ENCODE measurements around the gene ODAD3.

Gene ODAD3

DNA sequence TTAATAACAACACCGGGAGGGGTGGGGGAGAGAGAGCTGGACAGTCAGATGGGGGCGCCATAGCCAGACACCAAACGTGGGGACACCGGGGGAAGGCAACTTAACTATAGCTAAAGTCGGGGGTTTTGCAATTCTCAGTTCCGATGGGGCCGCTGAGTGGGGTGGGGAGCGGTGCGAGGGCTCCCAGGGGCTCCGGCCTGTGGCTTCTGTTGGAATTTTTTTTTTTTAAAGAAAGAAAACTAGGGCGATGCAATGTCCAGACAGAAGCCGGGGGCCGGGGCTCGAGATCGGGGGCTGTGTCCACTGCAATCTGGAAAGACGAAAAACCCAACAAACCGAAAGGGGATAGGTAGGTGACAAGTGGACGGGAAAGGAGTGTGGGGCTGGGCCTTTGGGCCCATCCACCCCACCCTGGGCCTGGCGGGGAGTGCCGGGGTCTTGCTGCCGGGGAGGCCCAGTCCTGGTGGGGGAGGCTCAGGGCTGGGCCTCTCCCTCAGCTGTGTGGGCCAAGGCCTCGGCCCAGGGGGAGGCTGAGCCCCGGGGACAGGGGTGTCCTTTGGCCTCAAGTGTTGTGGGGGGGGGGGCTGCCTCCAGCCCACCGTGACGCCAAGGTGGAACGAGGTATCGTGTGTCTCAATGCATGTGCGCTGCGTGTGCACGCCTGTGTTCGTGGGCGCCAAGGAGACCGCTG lies 17.8 kb upstream of the ODAD3 start:
- Mint-ChIP-seq H3K4me3 (no peak overlapping the region), H3K36me3 (ENCODE audit: low read depth) (peaks cover 34% of the 10 kb centered on the region), H3K27ac (no peak overlapping the region), H3K27me3 (peaks cover 26% of the 10 kb centered on the region), H3K4me1 (ENCODE audit: low read depth) (no peaks in the 10 kb centered on the region), H3K9me3 (no peaks in the 10 kb centered on the region)
- intact Hi-C loops (cut with micrococcal nuclease): no loop called here

DNA sequence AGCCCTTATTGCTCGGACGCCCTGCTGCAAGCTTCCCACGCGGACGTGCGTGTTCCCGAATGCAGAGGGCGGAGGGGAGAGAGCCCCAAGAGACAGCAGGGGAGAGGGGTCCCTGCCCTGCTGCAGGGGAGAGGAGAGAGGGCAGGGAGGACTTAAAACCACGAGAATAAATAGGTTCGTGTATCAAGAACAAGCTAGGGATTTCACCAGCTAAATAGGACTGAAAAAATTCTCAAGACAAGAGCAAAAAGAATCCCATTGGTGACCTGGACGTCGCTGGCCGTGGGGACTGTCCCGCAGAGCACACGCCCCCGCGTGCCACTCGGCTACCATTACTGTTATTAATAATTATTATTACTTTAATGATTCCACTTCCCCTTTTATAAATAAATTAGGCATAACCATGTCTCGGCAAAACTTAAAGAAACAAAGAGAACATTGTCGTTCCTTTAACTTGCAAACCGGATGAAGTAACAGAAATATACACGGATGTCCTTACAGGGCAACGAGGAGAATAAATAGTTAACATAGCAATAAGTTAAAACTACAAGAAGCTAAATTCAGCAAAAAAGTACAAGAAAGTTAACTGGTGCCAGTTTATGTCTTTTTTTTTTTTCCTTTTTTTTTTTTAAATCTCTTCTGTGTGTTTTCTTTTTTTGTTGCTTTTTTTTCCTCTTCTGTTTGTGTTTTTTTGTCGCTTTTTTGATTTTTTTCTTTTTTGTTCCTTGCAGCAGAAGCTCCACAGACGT lies 17.1 kb upstream of the ODAD3 start:
- H3K4me1 Mint-ChIP-seq (ENCODE audit: low read depth): no peaks in the 10 kb centered on the region
- no peak overlapping the region for H3K27ac Mint-ChIP-seq
- H3K9me3 Mint-ChIP-seq: no peaks in the 10 kb centered on the region
- H3K36me3 Mint-ChIP-seq (ENCODE audit: low read depth): peaks cover 41% of the 10 kb centered on the region
- peaks cover 26% of the 10 kb centered on the region for H3K27me3 Mint-ChIP-seq
- no peak overlapping the region for H3K4me3 Mint-ChIP-seq
- intact Hi-C loops (cut with micrococcal nuclease): no loop called here

DNA sequence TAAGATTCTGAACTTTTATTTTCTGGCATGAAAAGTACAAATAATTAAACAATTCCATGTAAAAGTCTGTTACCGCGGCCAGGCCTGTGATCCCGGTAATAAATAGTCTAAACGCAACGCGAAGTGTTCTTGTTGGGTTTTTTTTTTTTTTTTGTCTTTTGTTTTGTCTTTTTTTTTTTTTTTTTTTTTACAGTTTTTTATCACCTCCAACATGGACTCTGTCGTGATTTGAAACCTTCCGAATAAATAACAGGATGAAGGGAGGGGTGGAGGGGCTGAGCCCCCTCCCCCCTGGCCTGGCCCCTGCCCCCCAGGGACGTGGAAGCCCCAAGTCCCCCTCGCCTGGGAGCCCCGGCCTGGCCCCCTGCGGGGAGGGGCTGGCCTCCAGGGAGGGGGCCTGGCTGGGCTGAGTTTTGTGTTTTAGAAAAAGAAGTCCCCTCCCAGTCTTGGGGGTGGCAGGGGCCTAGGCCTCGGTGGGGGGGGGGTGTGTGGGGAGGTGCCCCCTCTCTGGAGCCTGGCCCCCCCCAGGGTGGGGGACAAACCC lies 16.5 kb upstream of the ODAD3 start:
- intact Hi-C loops (cut with micrococcal nuclease): no loop called here
- peaks cover 21% of the 10 kb centered on the region for H3K27me3 Mint-ChIP-seq
- H3K4me1 Mint-ChIP-seq (ENCODE audit: low read depth): no peaks in the 10 kb centered on the region
- no peaks in the 10 kb centered on the region for H3K9me3 Mint-ChIP-seq
- H3K36me3 Mint-ChIP-seq (ENCODE audit: low read depth): peaks cover 48% of the 10 kb centered on the region
- H3K4me3 Mint-ChIP-seq: no peak overlapping the region
- no peak overlapping the region for H3K27ac Mint-ChIP-seq

DNA sequence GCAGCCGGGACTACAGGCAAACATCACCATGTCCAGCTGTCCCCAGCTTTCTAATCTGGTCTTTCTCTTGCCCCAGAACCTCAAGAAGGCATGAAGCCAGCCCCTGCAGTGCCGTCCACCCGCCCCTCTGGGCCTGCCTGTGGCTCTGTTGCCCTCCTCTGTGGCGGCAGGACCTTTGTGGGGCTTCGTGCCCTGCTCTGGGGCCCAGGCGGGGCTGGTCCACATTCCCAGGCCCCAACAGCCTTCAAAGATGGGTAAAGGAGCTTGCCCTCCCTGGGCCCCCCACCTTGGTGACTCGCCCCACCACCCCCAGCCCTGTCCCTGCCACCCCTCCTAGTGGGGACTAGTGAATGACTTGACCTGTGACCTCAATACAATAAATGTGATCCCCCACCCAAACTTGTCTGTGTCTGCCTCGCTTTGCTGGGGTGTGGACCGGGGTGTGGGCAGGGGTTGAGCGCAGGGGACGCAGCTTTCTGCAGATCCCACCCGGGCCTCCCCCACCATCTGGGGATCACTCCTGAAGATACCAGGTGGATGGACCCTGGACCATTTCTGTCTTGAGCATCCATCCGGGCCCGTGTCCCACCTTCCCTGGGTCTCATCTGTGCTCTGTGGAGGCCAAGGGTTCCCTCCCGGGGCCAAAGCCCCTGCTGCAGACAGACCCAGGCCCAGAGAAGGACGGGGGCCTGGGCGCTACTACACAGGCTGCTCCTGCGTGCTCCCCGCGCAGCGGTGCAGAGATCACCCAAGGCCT lies 15.8 kb upstream of the ODAD3 start:
- Mint-ChIP-seq H3K9me3 (no peaks in the 10 kb centered on the region), H3K4me3 (no peak overlapping the region), H3K36me3 (ENCODE audit: low read depth) (peaks cover 54% of the 10 kb centered on the region), H3K27ac (no peak overlapping the region), H3K27me3 (peaks cover 17% of the 10 kb centered on the region), H3K4me1 (ENCODE audit: low read depth) (no peaks in the 10 kb centered on the region)
- intact Hi-C loops (cut with micrococcal nuclease): no loop called here

DNA sequence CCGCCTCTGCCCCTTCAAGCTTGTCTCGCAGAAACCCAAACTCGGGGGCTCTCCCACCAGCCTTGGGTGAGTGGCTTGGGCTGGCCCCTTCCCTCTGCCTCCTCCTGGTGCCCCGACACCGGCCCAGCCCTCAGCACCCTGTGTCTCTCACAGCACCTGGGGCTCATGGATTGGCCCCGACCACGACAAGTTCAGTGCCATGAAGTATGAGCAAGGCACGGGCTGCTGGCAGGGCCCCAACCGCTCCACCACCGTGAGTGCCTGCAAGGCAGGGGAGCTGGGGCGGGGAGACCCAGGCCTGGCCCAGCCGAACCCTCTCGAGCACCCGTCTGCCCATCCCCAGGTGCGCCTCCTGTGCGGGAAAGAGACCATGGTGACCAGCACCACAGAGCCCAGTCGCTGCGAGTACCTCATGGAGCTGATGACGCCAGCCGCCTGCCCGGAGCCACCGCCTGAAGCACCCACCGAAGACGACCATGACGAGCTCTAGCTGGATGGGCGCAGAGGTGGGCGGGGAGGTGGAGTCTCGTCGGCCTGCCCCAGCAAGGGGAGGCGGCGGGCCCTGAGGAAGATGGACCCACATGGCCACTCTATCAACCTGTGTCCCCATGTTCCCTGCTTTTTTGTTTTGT lies 14.1 kb upstream of the ODAD3 start:
- H3K9me3 Mint-ChIP-seq: no peaks in the 10 kb centered on the region
- peaks cover 71% of the 10 kb centered on the region for H3K36me3 Mint-ChIP-seq (ENCODE audit: low read depth)
- no peaks in the 10 kb centered on the region for H3K4me1 Mint-ChIP-seq (ENCODE audit: low read depth)
- H3K4me3 Mint-ChIP-seq: no peak overlapping the region
- H3K27ac Mint-ChIP-seq: no peak overlapping the region
- peaks cover 7% of the 10 kb centered on the region for H3K27me3 Mint-ChIP-seq
- intact Hi-C loops (cut with micrococcal nuclease): loop anchor here (10.0 kb wide), 1 partner anchor 204 kb away; no protein-coding TSS in a partner anchor

DNA sequence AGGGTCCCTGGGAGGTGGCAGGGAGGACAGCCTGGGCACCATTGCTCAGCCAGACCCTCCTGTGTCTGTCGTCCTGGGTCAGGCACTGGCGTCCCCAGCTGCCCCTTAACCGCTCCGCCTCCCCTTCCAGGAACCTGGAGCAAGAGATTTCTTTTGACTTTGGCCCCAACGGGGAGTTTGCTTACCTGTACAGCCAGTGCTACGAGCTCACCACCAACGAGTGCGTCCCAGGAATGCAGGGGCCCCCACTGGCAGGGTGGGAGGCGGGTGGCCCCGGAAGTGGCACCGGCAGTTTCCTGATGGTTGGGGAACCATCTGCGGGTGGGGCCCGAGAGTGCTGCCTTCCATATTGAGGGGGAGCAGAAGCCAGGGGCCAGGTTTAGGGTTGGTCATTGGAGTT lies 13.5 kb upstream of the ODAD3 start:
- H3K4me3 Mint-ChIP-seq: no peak overlapping the region
- intact Hi-C loops (cut with micrococcal nuclease): loop anchor here (10.0 kb wide), 1 partner anchor 204 kb away; no protein-coding TSS in a partner anchor

DNA sequence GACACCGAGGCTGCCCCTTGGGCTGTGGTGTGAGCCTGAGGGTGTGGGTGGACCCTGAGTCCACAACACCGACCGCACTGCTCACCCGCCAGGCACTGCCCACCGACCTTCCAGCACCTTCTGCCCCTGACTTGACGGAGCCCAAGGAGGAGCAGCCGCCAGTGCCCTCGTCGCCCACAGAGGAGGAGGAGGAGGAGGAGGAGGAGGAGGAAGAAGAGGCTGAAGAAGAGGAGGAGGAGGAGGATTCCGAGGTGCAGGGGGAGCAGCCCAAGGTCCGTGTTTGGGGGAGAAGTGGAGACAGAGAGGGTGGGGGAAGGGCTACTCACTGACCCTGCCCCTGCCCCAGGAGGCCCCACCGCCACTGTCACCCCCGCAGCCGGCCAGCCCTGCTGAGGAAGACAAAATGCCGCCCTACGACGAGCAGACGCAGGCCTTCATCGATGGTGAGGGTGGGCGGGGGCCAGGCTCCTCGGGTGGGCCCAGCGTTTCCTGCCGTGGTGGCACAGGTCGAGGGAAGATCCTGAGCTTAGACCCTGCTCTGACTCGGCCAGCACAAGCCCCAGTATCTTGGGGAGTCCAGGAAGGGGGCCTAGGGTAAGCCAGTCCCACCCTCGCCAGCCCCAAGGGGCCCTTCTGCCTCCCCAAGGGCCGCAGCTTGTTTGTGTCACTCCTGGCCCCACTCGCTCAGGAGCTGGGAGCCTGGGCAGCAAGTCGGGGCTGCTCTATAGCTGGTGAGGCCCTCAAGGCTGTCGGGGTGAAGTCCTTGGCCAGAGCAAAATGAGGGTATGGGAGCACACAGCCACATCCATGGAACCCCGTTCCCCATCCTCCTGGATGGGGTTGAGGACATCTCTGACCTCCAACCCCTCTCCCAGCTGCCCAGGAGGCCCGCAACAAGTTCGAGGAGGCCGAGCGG lies 12.7 kb upstream of the ODAD3 start:
- Mint-ChIP-seq H3K9me3 (no peaks in the 10 kb centered on the region), H3K36me3 (ENCODE audit: low read depth) (peaks cover 86% of the 10 kb centered on the region)
- intact Hi-C loops (cut with micrococcal nuclease): loop anchor here (10.0 kb wide), 1 partner anchor 203 kb away; no protein-coding TSS in a partner anchor

More for the DNA sequence above, 13.5 kb upstream of the ODAD3 start:
- peaks cover 7% of the 10 kb centered on the region for H3K27me3 Mint-ChIP-seq
- H3K4me1 Mint-ChIP-seq (ENCODE audit: low read depth): no peaks in the 10 kb centered on the region
- H3K27ac Mint-ChIP-seq: no peak overlapping the region
- H3K9me3 Mint-ChIP-seq: no peaks in the 10 kb centered on the region
- H3K36me3 Mint-ChIP-seq (ENCODE audit: low read depth): peaks cover 77% of the 10 kb centered on the region

DNA sequence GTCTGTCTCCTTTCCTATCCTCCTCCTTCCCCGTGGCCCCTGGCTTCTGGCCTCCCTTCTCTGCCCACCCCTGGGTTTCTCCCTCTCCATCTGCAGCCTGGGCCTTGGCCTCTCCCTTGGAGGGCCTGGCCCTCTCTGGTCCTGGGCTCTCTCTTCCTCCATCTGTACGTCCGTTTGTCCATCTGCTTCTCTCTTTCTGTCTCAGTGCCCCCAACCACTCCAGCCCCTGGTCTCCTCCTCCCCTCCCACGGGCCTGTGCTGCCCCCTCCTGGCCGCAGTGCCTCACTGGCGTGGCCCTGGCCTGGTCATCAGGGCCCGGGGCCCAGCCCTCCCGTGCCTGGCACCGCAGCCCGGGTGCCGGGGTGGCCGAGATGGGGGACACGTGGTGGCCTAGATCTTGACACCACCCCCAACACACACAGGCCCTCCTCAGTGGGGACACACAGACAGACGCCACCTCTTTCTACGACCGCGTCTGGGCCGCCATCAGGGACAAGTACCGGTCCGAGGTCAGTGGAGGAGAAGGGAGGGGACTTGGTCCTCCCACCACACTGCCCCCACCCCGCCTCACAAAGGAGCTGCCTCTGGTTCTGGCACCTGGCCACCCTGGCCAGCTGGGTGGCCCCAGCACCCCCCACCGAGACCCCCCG lies 11.9 kb upstream of the ODAD3 start:
- Mint-ChIP-seq H3K4me1 (ENCODE audit: low read depth) (peaks cover 3% of the 10 kb centered on the region), H3K4me3 (no peak overlapping the region), H3K9me3 (no peaks in the 10 kb centered on the region), H3K27ac (no peak overlapping the region), H3K27me3 (no peaks in the 10 kb centered on the region), H3K36me3 (ENCODE audit: low read depth) (peaks cover 94% of the 10 kb centered on the region)
- intact Hi-C loops (cut with micrococcal nuclease): loop anchor here (10.0 kb wide), 1 partner anchor 202 kb away; no protein-coding TSS in a partner anchor

More for the DNA sequence above, 12.7 kb upstream of the ODAD3 start:
- Mint-ChIP-seq H3K4me1 (ENCODE audit: low read depth) (no peaks in the 10 kb centered on the region), H3K4me3 (no peak overlapping the region), H3K27me3 (peaks cover 2% of the 10 kb centered on the region), H3K27ac (no peak overlapping the region)

DNA sequence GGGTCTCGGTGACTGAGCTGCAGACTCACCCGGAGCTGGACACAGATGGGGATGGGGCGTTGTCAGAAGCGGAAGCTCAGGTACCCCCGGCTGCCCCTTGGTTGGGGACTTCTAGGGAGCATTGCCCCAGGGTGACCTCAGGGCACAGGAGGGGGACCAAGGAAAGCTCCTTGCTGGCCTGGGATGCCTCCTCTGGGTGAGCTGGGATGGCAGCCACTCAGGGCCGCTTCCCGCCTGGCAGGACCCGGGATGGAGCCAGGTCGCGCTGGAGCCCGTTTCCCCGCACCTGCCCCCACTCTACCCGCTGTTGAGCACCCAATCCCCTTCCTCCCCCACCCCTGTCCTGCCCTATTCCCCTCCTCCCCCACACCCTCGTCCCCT lies 11.3 kb upstream of the ODAD3 start:
- Mint-ChIP-seq H3K36me3 (ENCODE audit: low read depth) (peaks cover 99% of the 10 kb centered on the region), H3K27me3 (no peaks in the 10 kb centered on the region), H3K4me3 (no peak overlapping the region), H3K4me1 (ENCODE audit: low read depth) (peaks cover 5% of the 10 kb centered on the region), H3K9me3 (no peaks in the 10 kb centered on the region), H3K27ac (no peak overlapping the region)
- intact Hi-C loops (cut with micrococcal nuclease): loop anchor here (10.0 kb wide), 1 partner anchor 201 kb away; no protein-coding TSS in a partner anchor

DNA sequence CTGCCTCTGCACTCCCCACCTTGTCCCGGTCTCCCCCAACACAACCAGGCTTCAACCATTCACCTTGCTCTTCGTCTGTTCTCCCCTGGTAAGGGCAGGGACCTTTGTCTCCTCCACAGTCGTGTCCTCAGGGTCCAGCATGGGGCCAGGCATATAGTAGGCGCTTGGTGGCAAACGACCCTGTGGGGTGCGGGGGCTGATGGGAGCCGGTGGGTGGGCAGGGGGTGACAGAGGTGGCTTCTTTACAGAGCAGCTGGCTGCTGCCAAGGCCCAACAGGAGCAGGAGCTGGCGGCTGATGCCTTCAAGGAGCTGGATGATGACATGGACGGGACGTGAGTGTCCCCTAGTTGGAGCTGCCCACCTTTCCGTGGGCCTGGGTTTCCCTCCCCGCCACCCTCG lies 10.2 kb upstream of the ODAD3 start:
- H3K4me3 Mint-ChIP-seq: no peak overlapping the region

DNA sequence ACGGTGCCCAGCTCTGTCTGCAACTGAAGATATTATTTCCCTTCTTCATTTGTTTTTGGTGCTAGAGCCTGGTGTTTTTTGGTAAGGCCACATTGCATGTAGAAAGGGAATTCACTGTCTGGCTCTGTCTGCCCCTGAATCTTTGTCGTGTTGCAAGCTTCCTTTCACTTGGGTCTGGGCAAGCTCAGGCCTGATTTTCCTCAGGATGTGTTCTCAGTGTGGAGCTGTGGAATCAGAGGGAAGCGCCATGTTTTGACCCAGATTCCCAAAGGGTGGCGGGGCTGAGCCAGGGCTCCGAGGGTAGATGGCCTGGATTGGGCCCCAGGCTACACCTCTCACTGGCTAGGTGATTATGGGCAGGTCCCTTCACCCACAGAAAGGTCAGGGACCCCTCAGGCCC lies 9.1 kb upstream of the ODAD3 start:
- intact Hi-C loops (cut with micrococcal nuclease): loop anchor here (10.0 kb wide), 1 partner anchor 199 kb away; no protein-coding TSS in a partner anchor
- H3K4me3 Mint-ChIP-seq: no peak overlapping the region
- H3K27me3 Mint-ChIP-seq: no peaks in the 10 kb centered on the region
- H3K9me3 Mint-ChIP-seq: no peaks in the 10 kb centered on the region
- H3K36me3 Mint-ChIP-seq (ENCODE audit: low read depth): peaks cover 98% of the 10 kb centered on the region
- H3K4me1 Mint-ChIP-seq (ENCODE audit: low read depth): peaks cover 10% of the 10 kb centered on the region
- H3K27ac Mint-ChIP-seq: no peak overlapping the region

More for the DNA sequence above, 10.2 kb upstream of the ODAD3 start:
- Mint-ChIP-seq H3K9me3 (no peaks in the 10 kb centered on the region), H3K4me1 (ENCODE audit: low read depth) (peaks cover 10% of the 10 kb centered on the region), H3K27me3 (no peaks in the 10 kb centered on the region), H3K27ac (no peak overlapping the region), H3K36me3 (ENCODE audit: low read depth) (peaks cover 99% of the 10 kb centered on the region)
- intact Hi-C loops (cut with micrococcal nuclease): loop anchor here (10.0 kb wide), 1 partner anchor 200 kb away; no protein-coding TSS in a partner anchor

DNA sequence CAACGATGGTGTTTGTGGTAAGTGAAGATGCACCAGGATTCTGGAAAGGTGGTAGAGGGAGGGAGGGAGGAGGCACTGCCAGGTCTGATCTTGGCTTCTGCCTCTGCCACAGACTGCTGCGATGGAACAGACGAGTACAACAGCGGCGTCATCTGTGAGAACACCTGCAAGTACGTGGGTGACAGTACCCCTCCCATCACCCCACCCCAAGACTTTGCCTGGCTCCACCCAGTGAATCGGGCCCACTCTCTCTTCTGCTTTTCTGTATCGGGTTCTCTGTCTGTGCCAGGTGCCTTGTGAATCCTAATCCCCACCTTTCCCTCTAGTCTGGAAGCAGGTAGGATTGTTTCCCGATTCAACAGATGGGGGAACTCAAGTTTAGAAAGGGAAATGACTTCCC lies 3.0 kb upstream of the ODAD3 start:
- H3K4me3 Mint-ChIP-seq: no peak overlapping the region
- H3K27ac Mint-ChIP-seq: no peak overlapping the region
- H3K9me3 Mint-ChIP-seq: no peaks in the 10 kb centered on the region
- peaks cover 75% of the 10 kb centered on the region for H3K36me3 Mint-ChIP-seq (ENCODE audit: low read depth)
- no peaks in the 10 kb centered on the region for H3K27me3 Mint-ChIP-seq
- intact Hi-C loops (cut with micrococcal nuclease): loop anchor here (5.0 kb wide), 1 partner anchor 146 kb away; no protein-coding TSS in a partner anchor
- peaks cover 37% of the 10 kb centered on the region for H3K4me1 Mint-ChIP-seq (ENCODE audit: low read depth)

All from dendritic cell treated with granulocyte-macrophage colony-stimulating factor and Interleukin-4, amounts not matched to agents 40 ng/mL and 50 ng/mL, for 4 days (primary cell).